WI38 (cell line): ENCODE data around the gene PRKCE.

Source experiments
- H3K4me3 ChIP-seq: 2 replicates; pipeline ENCODE4 v1.5.1; 2011; ENCODE audit warnings: low read depth, mild to moderate bottlenecking, control low read depth, low read length
- CTCF ChIP-seq: IDR thresholded peaks from 2 replicates; pipeline ENCODE4 v1.5.1; 2012; ENCODE audit warnings: low read depth, mild to moderate bottlenecking, control low read depth, low read length

PRKCE gene

GRCh38 chr2:46193855-46194254 is 542.4 kb downstream of the PRKCE start:
- H3K4me3 ChIP-seq, result no peak overlapping the region
- no peak for TF ChIP-seq CTCF

GRCh38 chr2:46194856-46195255 is 543.4 kb downstream of the PRKCE start:
- TF ChIP-seq CTCF, result no peak
- H3K4me3 ChIP-seq, result no peak overlapping the region

GRCh38 chr2:46195819-46196218 is 544.3 kb downstream of the PRKCE start:
- TF ChIP-seq CTCF, result no peak
- no peak overlapping the region for H3K4me3 ChIP-seq

- no peak overlapping the region for H3K4me3 ChIP-seq
- TF ChIP-seq CTCF, result no peak
Measured at GRCh38 chr2:46196871-46197462, 545.5 kb downstream of the PRKCE start.

- H3K4me3 ChIP-seq, result no peak overlapping the region
- no peak for TF ChIP-seq CTCF
Measured at GRCh38 chr2:46197672-46198071, 546.2 kb downstream of the PRKCE start.

- TF ChIP-seq CTCF, result no peak
- no peak overlapping the region for H3K4me3 ChIP-seq
Measured at GRCh38 chr2:46198164-46198883, 546.8 kb downstream of the PRKCE start.

- no peak overlapping the region for H3K4me3 ChIP-seq
- no peak for TF ChIP-seq CTCF
Measured at GRCh38 chr2:46198966-46199365, 547.5 kb downstream of the PRKCE start.
